ENCODE results near the gene CAPN15. TPM values are rescaled to one million over a fixed set of nuclear protein-coding genes. Genes with fewer than 3 reads are reported as not detected.
"Not testable (repeated sequence)": the region's sequence is repeated elsewhere in the genome, so short reads cannot be mapped to it uniquely, and the experiment has no call there.

CAPN15 gene
- total and polyA plus RNA-seq, 4 donors, result 14.4 to 64.1 (median 38.9) TPM

- Histone ChIP-seq H3K9ac (ENCODE audit: insufficient read depth in 1 of 2, low read length in 2 of 2) (no peak overlapping the region), H3K9me3 (ENCODE audit: control insufficient read depth in 4 of 4, insufficient read depth in 3 of 4, low read length in 3 of 4) (no peaks in the 10 kb centered on the region), H3K27ac (ENCODE audit: low read depth in 1 of 2, low read length in 1 of 2) (no peak overlapping the region), H3K36me3 (ENCODE audit: control insufficient read depth in 4 of 4, insufficient read depth in 4 of 4, low read length in 4 of 4) (peaks cover 0 to 13% (median 5%) of the 10 kb centered on the region in 4 donors), H3K4me3 (no peak overlapping the region), H3K4me1 (ENCODE audit: control insufficient read depth in 5 of 5, insufficient read depth in 5 of 5, low read length in 5 of 5) (peaks cover 0 to 28% (median 16%) of the 10 kb centered on the region in 5 donors), H3K27me3 (ENCODE audit: control insufficient read depth in 3 of 3, insufficient read depth in 3 of 3, low read length in 2 of 3) (no peaks in the 10 kb centered on the region)
- ATAC-seq (ENCODE audit: insufficient read depth, low FRiP score), result no peak
- 39 to 76% methylated on average over 34 of the region's 34 CpGs for WGBS, 2 donors
- no peak for DNase-seq
- no peak for TF ChIP-seq CTCF (IDR thresholded peaks at IDR 0.05; ENCODE audit: control extremely low read depth, extremely low read depth)
Measured at GRCh38 chr16:595942-596735, 68.6 kb downstream of the CAPN15 start.

- DNase-seq (no peak), ATAC-seq (ENCODE audit: insufficient read depth, low FRiP score) (no peak)
- Histone ChIP-seq H3K4me3 (no peak overlapping the region), H3K9me3 (ENCODE audit: control insufficient read depth in 4 of 4, insufficient read depth in 3 of 4, low read length in 3 of 4) (no peaks in the 10 kb centered on the region), H3K36me3 (ENCODE audit: control insufficient read depth in 4 of 4, insufficient read depth in 4 of 4, low read length in 4 of 4) (peaks cover 0 to 13% (median 5%) of the 10 kb centered on the region in 4 donors), H3K27ac (ENCODE audit: low read depth in 1 of 2, low read length in 1 of 2) (no peak overlapping the region), H3K27me3 (ENCODE audit: control insufficient read depth in 3 of 3, insufficient read depth in 3 of 3, low read length in 2 of 3) (no peaks in the 10 kb centered on the region), H3K4me1 (ENCODE audit: control insufficient read depth in 5 of 5, insufficient read depth in 5 of 5, low read length in 5 of 5) (peaks cover 0 to 26% (median 13%) of the 10 kb centered on the region in 5 donors), H3K9ac (ENCODE audit: insufficient read depth in 1 of 2, low read length in 2 of 2) (no peak overlapping the region)
- 90 to 93% methylated on average over 12 of the region's 12 CpGs for WGBS, 2 donors
- no peak for TF ChIP-seq CTCF (IDR thresholded peaks at IDR 0.05; ENCODE audit: control extremely low read depth, extremely low read depth)
Measured at GRCh38 chr16:596736-597060, 69.2 kb downstream of the CAPN15 start.

GRCh38 chr16:597655-598054 is 70.1 kb downstream of the CAPN15 start:
- not testable (repeated sequence) for H3K4me3 ChIP-seq; H3K9me3 ChIP-seq (ENCODE audit: control insufficient read depth in 4 of 4, insufficient read depth in 3 of 4, low read length in 3 of 4); H3K27me3 ChIP-seq (ENCODE audit: control insufficient read depth in 3 of 3, insufficient read depth in 3 of 3, low read length in 2 of 3); DNase-seq; H3K27ac ChIP-seq (ENCODE audit: low read depth in 1 of 2, low read length in 1 of 2); ATAC-seq (ENCODE audit: insufficient read depth, low FRiP score); H3K9ac ChIP-seq (ENCODE audit: insufficient read depth in 1 of 2, low read length in 2 of 2)
- H3K36me3 ChIP-seq (ENCODE audit: control insufficient read depth in 4 of 4, insufficient read depth in 4 of 4, low read length in 4 of 4), result peaks cover 0 to 13% (median 5%) of the 10 kb centered on the region in 4 donors
- peaks cover 0 to 17% (median 3%) of the 10 kb centered on the region in 5 donors for H3K4me1 ChIP-seq (ENCODE audit: control insufficient read depth in 5 of 5, insufficient read depth in 5 of 5, low read length in 5 of 5)
- WGBS, 2 donors, result 96 to 97% methylated on average over 6 to 7 of the region's 7 CpGs

- no peak for TF ChIP-seq CTCF (IDR thresholded peaks at IDR 0.05; ENCODE audit: control extremely low read depth, extremely low read depth)
- Histone ChIP-seq H3K4me1 (ENCODE audit: control insufficient read depth in 5 of 5, insufficient read depth in 5 of 5, low read length in 5 of 5) (peaks cover 0 to 11% (median 0%) of the 10 kb centered on the region in 5 donors), H3K9me3 (ENCODE audit: control insufficient read depth in 4 of 4, insufficient read depth in 3 of 4, low read length in 3 of 4) (no peaks in the 10 kb centered on the region), H3K36me3 (ENCODE audit: control insufficient read depth in 4 of 4, insufficient read depth in 4 of 4, low read length in 4 of 4) (peaks cover 0 to 14% (median 5%) of the 10 kb centered on the region in 4 donors), H3K27me3 (ENCODE audit: control insufficient read depth in 3 of 3, insufficient read depth in 3 of 3, low read length in 2 of 3) (no peaks in the 10 kb centered on the region), H3K4me3 (no peak overlapping the region), H3K9ac (ENCODE audit: insufficient read depth in 1 of 2, low read length in 2 of 2) (no peak overlapping the region), H3K27ac (ENCODE audit: low read depth in 1 of 2, low read length in 1 of 2) (no peak overlapping the region)
- DNase-seq (no peak), ATAC-seq (ENCODE audit: insufficient read depth, low FRiP score) (no peak)
- 97% methylated on average over 43 of the region's 43 CpGs for WGBS, 2 donors
Measured at GRCh38 chr16:598823-599739, 71.6 kb downstream of the CAPN15 start.

Measured in lung (tissue), 12 donors.